Ovary (tissue), 9 donors: ENCODE measurements around the gene TMC2. TPM values are rescaled to one million over a fixed set of nuclear protein-coding genes. Genes with fewer than 3 reads are reported as not detected.

Source experiments
- DNase-seq, 5 donors: peaks; one replicate each; pipeline ENCODE4 v3.0.0-alpha.2; 2019 to 2020
- H3K27ac ChIP-seq, 2 donors: fragments of 200-600 bp; one replicate each; pipeline versions ENCODE4 v1.5.1 to v1.8.0; 2019 to 2022
- H3K27me3 ChIP-seq: fragments of 200-600 bp; one replicate; pipeline ENCODE4 v1.8.0; 2022
- H3K36me3 ChIP-seq: fragments of 200-600 bp; sonication (generic); one replicate; pipeline ENCODE4 v1.5.1; 2019
- H3K4me1 ChIP-seq: one replicate; pipeline ENCODE4 v1.8.1; 2013; ENCODE audit warnings: mild to moderate bottlenecking, moderate library complexity; ENCODE audit not compliant: insufficient read depth
- H3K4me3 ChIP-seq: fragments of 200-600 bp; sonication (generic); one replicate; pipeline ENCODE4 v1.5.1; 2017
- H3K9me3 ChIP-seq, 2 donors: fragments of 200-600 bp in 1 of 2; sonication (generic) in 1 of 2; one replicate each; pipeline versions ENCODE4 v1.5.1 to v1.8.1; 2013 to 2019; ENCODE audit warnings: mild to moderate bottlenecking in 1 of 2, moderate library complexity in 1 of 2
- CTCF ChIP-seq, 3 donors: fragments of 450-650 bp in 2 of 3; fragments of 200-600 bp in 1 of 3; IDR thresholded peaks; one replicate each; pipeline versions ENCODE4 v1.5.1 to v1.8.0; 2016 to 2022; ENCODE audit warnings: antibody characterized with exemption in 3 of 3, mild to moderate bottlenecking in 1 of 3
- EP300 ChIP-seq: sonication (generic); formaldehyde crosslinking; IDR thresholded peaks from one replicate; pipeline ENCODE4 v1.6.1; 2017; ENCODE audit warnings: antibody characterized with exemption
- POLR2A ChIP-seq: fragments of 450-650 bp; IDR thresholded peaks from one replicate; pipeline ENCODE4 v1.6.1; 2017; ENCODE audit warnings: antibody characterized with exemption, mild to moderate bottlenecking, moderate library complexity
- WGBS, 3 donors: extraction: QIAGEN DNeasy Blood & Tissue Kit in 1 of 3; methylation state at CpG; one replicate each; pipeline versions ENCODE4 v1.1.5 to v1.1.7; 2013 to 2017; 5-methylcytosine and 5-hydroxymethylcytosine counted together
- intact Hi-C, 4 donors: fragments of 100-400 bp; cut with DNase I; formaldehyde crosslinking; loops; one replicate each; pipeline versions ENCODE4 v1.11.0 to v1.15.1; 2022 to 2023
- polyA plus RNA-seq, 2 donors: library from polyadenylated mRNA; stranded (reverse); fragments of 200-250 nt in 1 of 2; fragments of 350-450 nt in 1 of 2; fragmentation: Illumina TruSeq in 1 of 2; extraction: RNeasy Lipid Tissue Mini Kit (QIAGEN cat#74804) in 1 of 2; gene quantifications; one replicate each; pipeline ENCODE4 v1.2.3, GENCODE V29; 2013 to 2014
- total RNA-seq, 7 donors: library from RNA; depleted of rRNA in 2 of 7; stranded (reverse); fragments of >200 nt in 2 of 7; fragmentation: NEBNext Ultra II Directional in 3 of 7; extraction: Animal tissue kit (Norgen Biotek cat#: 25700) in 3 of 7; gene quantifications; one replicate each; pipeline versions ENCODE4 v1.1.0 to v1.2.4, GENCODE V29; 2016 to 2023
- donor health status: DM: no; HTN: no; CAD: no; lungs with moderate emphysema.
- donor health status: DM: no; HTN: no; CAD: no.
- donor health status: Bipolar disorder and iron deficiency.
- donor health status: DM: yes; HTN: yes; CAD: no.
- donor health status: DM: no; HTN: no; CAD: no.
- donor health status: DM: yes; HTN: yes; CAD: no.

Gene TMC2
- total and polyA plus RNA-seq, 9 donors, result 0.07 to 0.38 (median 0.07) TPM; not detected in 4

GRCh38 chr20:2602046-2602735, 65.8 kb downstream of the TMC2 start:
- intact Hi-C loops, result no loop called here
- Histone ChIP-seq H3K36me3 (no peaks in the 10 kb centered on the region), H3K27ac (no peak overlapping the region), H3K4me1 (no peaks in the 10 kb centered on the region), H3K27me3 (no peaks in the 10 kb centered on the region), H3K9me3 (no peaks in the 10 kb centered on the region), H3K4me3 (no peak overlapping the region)
- 59 to 64% (median 63%) methylated on average over 9 of the region's 9 CpGs for WGBS, 3 donors
- no peak for TF ChIP-seq EP300
- TF ChIP-seq CTCF (IDR thresholded peaks at IDR 0.05), result no peak
- TF ChIP-seq POLR2A, result no peak
- no peak for DNase-seq

- TF ChIP-seq EP300 (no peak), CTCF (IDR thresholded peaks at IDR 0.05) (no peak), POLR2A (no peak)
- intact Hi-C loops, result no loop called here
- no peak for DNase-seq
- no peak overlapping the region for H3K4me3 ChIP-seq
- no peak overlapping the region for H3K27ac ChIP-seq
- WGBS, 3 donors, result 71 to 79% (median 71%) methylated on average over 4 of the region's 4 CpGs
- H3K4me1 ChIP-seq, result no peaks in the 10 kb centered on the region
- H3K27me3 ChIP-seq, result no peaks in the 10 kb centered on the region
- no peaks in the 10 kb centered on the region for H3K36me3 ChIP-seq
- H3K9me3 ChIP-seq, result no peaks in the 10 kb centered on the region
Measured at GRCh38 chr20:2602746-2603145, 66.4 kb downstream of the TMC2 start.

GRCh38 chr20:2603816-2604505, 67.6 kb downstream of the TMC2 start:
- intact Hi-C loops, result no loop called here
- Histone ChIP-seq H3K27ac (no peak overlapping the region), H3K4me1 (no peaks in the 10 kb centered on the region), H3K9me3 (no peaks in the 10 kb centered on the region), H3K36me3 (no peaks in the 10 kb centered on the region), H3K4me3 (no peak overlapping the region), H3K27me3 (no peaks in the 10 kb centered on the region)
- no peak for TF ChIP-seq CTCF (IDR thresholded peaks at IDR 0.05)
- TF ChIP-seq EP300, result no peak
- no peak for TF ChIP-seq POLR2A
- 64 to 76% (median 65%) methylated on average over 7 of the region's 7 CpGs for WGBS, 3 donors
- no peak for DNase-seq

- H3K4me1 ChIP-seq, result no peaks in the 10 kb centered on the region
- H3K4me3 ChIP-seq, result no peak overlapping the region
- no peak overlapping the region for H3K27ac ChIP-seq
- no peaks in the 10 kb centered on the region for H3K9me3 ChIP-seq
- H3K36me3 ChIP-seq, result no peaks in the 10 kb centered on the region
- DNase-seq, result no peak
- intact Hi-C loops, result no loop called here
- no peaks in the 10 kb centered on the region for H3K27me3 ChIP-seq
- TF ChIP-seq POLR2A, result no peak
- 39 to 63% (median 58%) methylated on average over 3 of the region's 3 CpGs for WGBS, 3 donors
Measured at GRCh38 chr20:2604506-2604835, 68.1 kb downstream of the TMC2 start.

- TF ChIP-seq CTCF (IDR thresholded peaks at IDR 0.05) (no peak), POLR2A (no peak), EP300 (no peak)
- no peak for DNase-seq
Measured at GRCh38 chr20:2606507-2607006, 70.2 kb downstream of the TMC2 start.

More at GRCh38 chr20:2606507-2607006, 70.2 kb downstream of the TMC2 start:
- no peaks in the 10 kb centered on the region for H3K27me3 ChIP-seq
- H3K4me3 ChIP-seq, result no peak overlapping the region
- no peaks in the 10 kb centered on the region for H3K36me3 ChIP-seq
- H3K9me3 ChIP-seq, result no peaks in the 10 kb centered on the region
- H3K4me1 ChIP-seq, result no peaks in the 10 kb centered on the region
- intact Hi-C loops, result no loop called here
- no peak overlapping the region for H3K27ac ChIP-seq
- 93 to 100% (median 95%) methylated on average over 1 of the region's 1 CpG for WGBS, 3 donors
